Activated CD4-positive, alpha-beta memory T cell treated with anti-CD3 and anti-CD28 coated beads, Interleukin-2, amount 10 ng/mL, durations not matched to agents 7 days and 5 days (primary cell): Measurements from ENCODE around the gene FNIP2. TPM values are rescaled to one million over a fixed set of nuclear protein-coding genes. Genes with fewer than 3 reads are reported as not detected.
"Not testable (repeated sequence)": the region's sequence is repeated elsewhere in the genome, so short reads cannot be mapped to it uniquely, and the experiment has no call there.

Experiments used
- CTCF ChIA-PET: fragments of 350-600 bp; sonication (Branson Sonifier 250); formaldehyde crosslinking; loops from one replicate; lab custom pipeline; 2021; ENCODE audit warnings: antibody characterized with exemption, inconsistent platforms; lab: Charles Lee
- POLR2A ChIA-PET: fragments of 350-600 bp; sonication (Branson Sonifier 250); formaldehyde crosslinking; loops from one replicate; lab custom pipeline; 2021; ENCODE audit warnings: antibody characterized with exemption; lab: Charles Lee
- DNase-seq: peaks from one replicate; pipeline ENCODE4 v3.0.0-alpha.2; 2020
- H3K27ac Mint-ChIP-seq: one replicate; pipeline ENCODE4 v1.8.0; 2021; ENCODE audit warnings: mild to moderate bottlenecking, mixed read lengths
- H3K27me3 Mint-ChIP-seq: one replicate; pipeline ENCODE4 v1.8.0; 2021; ENCODE audit warnings: mixed read lengths
- H3K36me3 Mint-ChIP-seq: one replicate; pipeline ENCODE4 v1.8.0; 2021; ENCODE audit warnings: low read depth, mixed read lengths
- H3K4me1 Mint-ChIP-seq: one replicate; pipeline ENCODE4 v1.8.0; 2021; ENCODE audit warnings: mixed read lengths
- H3K4me3 Mint-ChIP-seq: one replicate; pipeline ENCODE4 v1.8.0; 2021; ENCODE audit warnings: mild to moderate bottlenecking, mixed read lengths
- H3K9me3 Mint-ChIP-seq: one replicate; pipeline ENCODE4 v1.8.0; 2021; ENCODE audit warnings: mixed read lengths
- total RNA-seq, 2 experiments: library from RNA; stranded (reverse); gene quantifications; one replicate each; pipeline ENCODE4 v1.2.3, GENCODE V29; 2021

Gene FNIP2
- total RNA-seq, 2 experiments from 2014 or later: 16.9 to 17.3 TPM

- no peaks in the 10 kb centered on the region for H3K27me3 Mint-ChIP-seq
- ChIA-PET POLR2A (no interaction called here), CTCF (no interaction called here)
- H3K36me3 Mint-ChIP-seq: no peaks in the 10 kb centered on the region
- no peak for DNase-seq
- H3K4me1 Mint-ChIP-seq: peaks cover 29% of the 10 kb centered on the region
- no peak overlapping the region for H3K27ac Mint-ChIP-seq
- H3K4me3 Mint-ChIP-seq: no peak overlapping the region
- H3K9me3 Mint-ChIP-seq: no peaks in the 10 kb centered on the region
Measured at GRCh38 chr4:158802914-158803313, 34.1 kb downstream of the FNIP2 start.

- Mint-ChIP-seq H3K36me3 (peaks cover 2% of the 10 kb centered on the region), H3K27ac (no peak overlapping the region), H3K9me3 (no peaks in the 10 kb centered on the region), H3K27me3 (no peaks in the 10 kb centered on the region), H3K4me1 (peaks cover 46% of the 10 kb centered on the region), H3K4me3 (no peak overlapping the region)
- ChIA-PET POLR2A (interaction anchor here (1.2 kb wide), 1 partner anchor 20 kb away, joined by 4 read pairs; no protein-coding TSS in a partner anchor), CTCF (interaction anchor here (0.8 kb wide), 1 partner anchor 10 kb away, joined by 3 read pairs; no protein-coding TSS in a partner anchor)
- no peak for DNase-seq
Measured at GRCh38 chr4:158805635-158806471, 37.0 kb downstream of the FNIP2 start.

- no peak for DNase-seq
- H3K4me1 Mint-ChIP-seq: peaks cover 57% of the 10 kb centered on the region
- CTCF ChIA-PET: no interaction called here
- no peak overlapping the region for H3K4me3 Mint-ChIP-seq
- POLR2A ChIA-PET: no interaction called here
- H3K36me3 Mint-ChIP-seq: peaks cover 2% of the 10 kb centered on the region
- no peaks in the 10 kb centered on the region for H3K9me3 Mint-ChIP-seq
- no peaks in the 10 kb centered on the region for H3K27me3 Mint-ChIP-seq
- H3K27ac Mint-ChIP-seq: no peak overlapping the region
Measured at GRCh38 chr4:158807691-158808090, 38.9 kb downstream of the FNIP2 start.

- Mint-ChIP-seq H3K4me3 (no peak overlapping the region), H3K4me1 (peaks cover 52% of the 10 kb centered on the region), H3K27ac (no peak overlapping the region), H3K9me3 (no peaks in the 10 kb centered on the region), H3K27me3 (no peaks in the 10 kb centered on the region), H3K36me3 (peaks cover 2% of the 10 kb centered on the region)
- CTCF ChIA-PET: no interaction called here
- no peak for DNase-seq
- POLR2A ChIA-PET: no interaction called here
Measured at GRCh38 chr4:158808399-158808798, 39.6 kb downstream of the FNIP2 start.

- H3K36me3 Mint-ChIP-seq, H3K27ac Mint-ChIP-seq, CTCF ChIA-PET, H3K9me3 Mint-ChIP-seq, DNase-seq, H3K27me3 Mint-ChIP-seq, H3K4me3 Mint-ChIP-seq: not testable (repeated sequence)
- POLR2A ChIA-PET: interaction anchor here (1.4 kb wide), 1 partner anchor 17 kb away, joined by 3 read pairs; no protein-coding TSS in a partner anchor
- peaks cover 48% of the 10 kb centered on the region for H3K4me1 Mint-ChIP-seq
Measured at GRCh38 chr4:158809208-158809607, 40.4 kb downstream of the FNIP2 start.

GRCh38 chr4:158809611-158810486 lies 41.0 kb downstream of the FNIP2 start:
- Mint-ChIP-seq H3K9me3 (no peaks in the 10 kb centered on the region), H3K27me3 (no peaks in the 10 kb centered on the region), H3K36me3 (peaks cover 2% of the 10 kb centered on the region), H3K27ac (peak overlapping the region; percentile 55), H3K4me1 (peaks cover 48% of the 10 kb centered on the region), H3K4me3 (peak overlapping the region; percentile 7)
- ChIA-PET POLR2A (interaction anchor here (0.9 to 1.4 kb wide), 4 partner anchors 14 to 87 kb away, joined by 3 read pairs; no protein-coding TSS in a partner anchor), CTCF (interaction anchor here (0.6 to 1.1 kb wide), 2 partner anchors 42 to 649 kb away, joined by 3 read pairs; no protein-coding TSS in a partner anchor)
- no peak for DNase-seq

- ChIA-PET POLR2A (interaction anchor here (0.9 to 1.3 kb wide), 3 partner anchors 13 to 88 kb away, joined by 3 read pairs; no protein-coding TSS in a partner anchor), CTCF (interaction anchor here (0.6 to 1.1 kb wide), 2 partner anchors 41 to 650 kb away, joined by 3 read pairs; no protein-coding TSS in a partner anchor)
- peak overlapping the region; percentile 7 for H3K4me3 Mint-ChIP-seq
- H3K27ac Mint-ChIP-seq: peak overlapping the region; percentile 55
- peaks cover 2% of the 10 kb centered on the region for H3K36me3 Mint-ChIP-seq
- no peak for DNase-seq
- H3K9me3 Mint-ChIP-seq: no peaks in the 10 kb centered on the region
- peaks cover 43% of the 10 kb centered on the region for H3K4me1 Mint-ChIP-seq
- H3K27me3 Mint-ChIP-seq: no peaks in the 10 kb centered on the region
Measured at GRCh38 chr4:158810487-158811215, 41.8 kb downstream of the FNIP2 start.

- peaks cover 41% of the 10 kb centered on the region for H3K4me1 Mint-ChIP-seq
- H3K27me3 Mint-ChIP-seq: no peaks in the 10 kb centered on the region
- no peak for DNase-seq
- H3K27ac Mint-ChIP-seq: no peak overlapping the region
- H3K4me3 Mint-ChIP-seq: no peak overlapping the region
- ChIA-PET CTCF (no interaction called here), POLR2A (interaction anchor here (1.1 to 1.3 kb wide), 2 partner anchors 12 to 17 kb away, joined by 3 read pairs; no protein-coding TSS in a partner anchor)
- H3K36me3 Mint-ChIP-seq: peaks cover 2% of the 10 kb centered on the region
- no peaks in the 10 kb centered on the region for H3K9me3 Mint-ChIP-seq
Measured at GRCh38 chr4:158811216-158811540, 42.4 kb downstream of the FNIP2 start.

- no peaks in the 10 kb centered on the region for H3K9me3 Mint-ChIP-seq
- POLR2A ChIA-PET: interaction anchor here (1.1 kb wide), 1 partner anchor 16 kb away, joined by 3 read pairs; no protein-coding TSS in a partner anchor
Measured at GRCh38 chr4:158811704-158812103, 42.9 kb downstream of the FNIP2 start.

GRCh38 chr4:158812133-158812532 lies 43.3 kb downstream of the FNIP2 start:
- H3K27ac Mint-ChIP-seq: no peak overlapping the region
- ChIA-PET CTCF (no interaction called here), POLR2A (interaction anchor here (1.1 kb wide), 1 partner anchor 16 kb away, joined by 3 read pairs; no protein-coding TSS in a partner anchor)
- H3K4me1 Mint-ChIP-seq: peaks cover 47% of the 10 kb centered on the region
- DNase-seq: no peak
- peaks cover 2% of the 10 kb centered on the region for H3K36me3 Mint-ChIP-seq
- no peaks in the 10 kb centered on the region for H3K9me3 Mint-ChIP-seq
- no peak overlapping the region for H3K4me3 Mint-ChIP-seq
- no peaks in the 10 kb centered on the region for H3K27me3 Mint-ChIP-seq

More at GRCh38 chr4:158811704-158812103, 42.9 kb downstream of the FNIP2 start:
- H3K27ac Mint-ChIP-seq: no peak overlapping the region
- H3K36me3 Mint-ChIP-seq: peaks cover 2% of the 10 kb centered on the region
- no peak overlapping the region for H3K4me3 Mint-ChIP-seq
- H3K27me3 Mint-ChIP-seq: no peaks in the 10 kb centered on the region
- CTCF ChIA-PET: no interaction called here
- no peak for DNase-seq
- H3K4me1 Mint-ChIP-seq: peaks cover 42% of the 10 kb centered on the region

GRCh38 chr4:158812543-158812942 lies 43.7 kb downstream of the FNIP2 start:
- no peaks in the 10 kb centered on the region for H3K9me3 Mint-ChIP-seq
- H3K27me3 Mint-ChIP-seq: no peaks in the 10 kb centered on the region
- no peak for DNase-seq
- ChIA-PET CTCF (no interaction called here), POLR2A (no interaction called here)
- H3K27ac Mint-ChIP-seq: no peak overlapping the region
- no peak overlapping the region for H3K4me3 Mint-ChIP-seq
- H3K4me1 Mint-ChIP-seq: peaks cover 49% of the 10 kb centered on the region
- peaks cover 2% of the 10 kb centered on the region for H3K36me3 Mint-ChIP-seq

- ChIA-PET CTCF (no interaction called here), POLR2A (no interaction called here)
- no peaks in the 10 kb centered on the region for H3K9me3 Mint-ChIP-seq
- no peak overlapping the region for H3K4me3 Mint-ChIP-seq
- DNase-seq: no peak
- no peak overlapping the region for H3K27ac Mint-ChIP-seq
- H3K4me1 Mint-ChIP-seq: peaks cover 54% of the 10 kb centered on the region
- no peaks in the 10 kb centered on the region for H3K27me3 Mint-ChIP-seq
- peaks cover 2% of the 10 kb centered on the region for H3K36me3 Mint-ChIP-seq
Measured at GRCh38 chr4:158813113-158813512, 44.3 kb downstream of the FNIP2 start.
